SK-N-SH treated with all-trans-retinoic acid at 6 μM for 48 hours (cell line): Measurements from ENCODE around the gene CMIP.

Source experiments
- ATAC-seq: fragments of 200-7000 bp; cut with Tn5 transposase; 3 replicates; pipeline ENCODE4 v1.9.1; 2020; ENCODE audit warnings: mild to moderate bottlenecking, moderate library complexity
- ARNTL ChIP-seq: fragments of 450-650 bp; formaldehyde crosslinking; IDR thresholded peaks from 2 replicates; pipeline ENCODE4 v1.5.0; 2020; ENCODE audit warnings: low read depth, mild to moderate bottlenecking, moderate library complexity, borderline replicate concordance
- BACH2 ChIP-seq: fragments of 250-450 bp; sonication (Bioruptor Pico); IDR thresholded peaks from 2 replicates; pipeline ENCODE4 v1.9.0; 2021; ENCODE audit warnings: mild to moderate bottlenecking, borderline replicate concordance
- CSDC2 ChIP-seq: fragments of 250-450 bp; sonication (Bioruptor Pico); IDR thresholded peaks from 2 replicates; pipeline ENCODE4 v1.5.0; 2020; ENCODE audit warnings: mild to moderate bottlenecking, moderate library complexity
- ESRRG ChIP-seq: fragments of 250-450 bp; sonication (Bioruptor Pico); IDR thresholded peaks from 2 replicates; pipeline ENCODE4 v1.6.1; 2021; ENCODE audit warnings: mild to moderate bottlenecking
- GLIS3 ChIP-seq: fragments of 250-450 bp; sonication (Bioruptor Pico); IDR thresholded peaks from 2 replicates; pipeline ENCODE4 v1.5.0; 2020; ENCODE audit warnings: mild to moderate bottlenecking, moderate library complexity
- ISL1 ChIP-seq: fragments of 250-450 bp; sonication (Bioruptor Pico); IDR thresholded peaks from 2 replicates; pipeline ENCODE4 v2.1.2; 2022; ENCODE audit warnings: mild to moderate bottlenecking, moderate library complexity
- OSR1 ChIP-seq: fragments of 250-450 bp; sonication (Bioruptor Pico); IDR thresholded peaks from 2 replicates; pipeline ENCODE4 v1.8.0; 2022; ENCODE audit warnings: moderate library complexity, mild to moderate bottlenecking, inconsistent platforms
- PPARA ChIP-seq: fragments of 250-450 bp; sonication (Bioruptor Pico); IDR thresholded peaks from 2 replicates; pipeline ENCODE4 v1.5.0; 2020; ENCODE audit warnings: mild to moderate bottlenecking, borderline replicate concordance
- RARB ChIP-seq: fragments of 250-450 bp; sonication (Bioruptor Pico); IDR thresholded peaks from 2 replicates; pipeline ENCODE4 v1.8.0; 2021; ENCODE audit warnings: mild to moderate bottlenecking, moderate library complexity
- SNAI2 ChIP-seq: fragments of 250-450 bp; sonication (Bioruptor Pico); IDR thresholded peaks from 2 replicates; pipeline ENCODE4 v1.5.0; 2020; ENCODE audit warnings: mild to moderate bottlenecking, moderate library complexity
- TCF4 ChIP-seq: fragments of 250-450 bp; sonication (Bioruptor Pico); IDR thresholded peaks from 2 replicates; pipeline ENCODE4 v1.8.0; 2021; ENCODE audit warnings: mild to moderate bottlenecking, moderate library complexity, borderline replicate concordance
- TOX ChIP-seq: fragments of 250-450 bp; sonication (Bioruptor Pico); IDR thresholded peaks from 2 replicates; pipeline ENCODE4 v1.8.0; 2021; ENCODE audit warnings: mild to moderate bottlenecking, moderate library complexity, borderline replicate concordance
- ZC3H10 ChIP-seq: fragments of 250-450 bp; sonication (Bioruptor Pico); IDR thresholded peaks from 2 replicates; pipeline ENCODE4 v1.5.1; 2021; ENCODE audit warnings: mild to moderate bottlenecking, moderate library complexity
- ZFP3 ChIP-seq: fragments of 250-450 bp; sonication (Bioruptor Pico); IDR thresholded peaks from 2 replicates; pipeline ENCODE4 v1.5.0; 2020; ENCODE audit warnings: mild to moderate bottlenecking, moderate library complexity
- ZNF565 ChIP-seq: fragments of 450-650 bp; formaldehyde crosslinking; conservative IDR thresholded peaks from 2 replicates; pipeline ENCODE4 v1.5.0; 2020; ENCODE audit warnings: low read depth, mild to moderate bottlenecking, moderate library complexity
- ZNF70 ChIP-seq: fragments of 450-650 bp; formaldehyde crosslinking; IDR thresholded peaks from 2 replicates; pipeline ENCODE4 v1.5.0; 2020; ENCODE audit warnings: mild to moderate bottlenecking, moderate library complexity
- ZNF8 ChIP-seq: fragments of 450-650 bp; formaldehyde crosslinking; IDR thresholded peaks from 2 replicates; pipeline ENCODE4 v1.5.0; 2020; ENCODE audit warnings: mild to moderate bottlenecking, moderate library complexity
- TF ChIP-seq, protein P1 (sequence below): fragments of 250-450 bp; sonication (Bioruptor Pico); IDR thresholded peaks from 2 replicates; pipeline ENCODE4 v1.8.0; 2021; ENCODE audit warnings: low read depth, mild to moderate bottlenecking, moderate library complexity, borderline replicate concordance
- TF ChIP-seq, protein P2 (sequence below): fragments of 250-450 bp; sonication (Bioruptor Pico); IDR thresholded peaks from 2 replicates; pipeline ENCODE4 v1.5.1; 2021; ENCODE audit warnings: mild to moderate bottlenecking, moderate library complexity
- TF ChIP-seq, protein P3 (sequence below): fragments of 250-450 bp; sonication (Bioruptor Pico); IDR thresholded peaks from 2 replicates; pipeline ENCODE4 v1.5.1; 2020; ENCODE audit warnings: low read depth, mild to moderate bottlenecking, moderate library complexity

CMIP gene

DNA sequence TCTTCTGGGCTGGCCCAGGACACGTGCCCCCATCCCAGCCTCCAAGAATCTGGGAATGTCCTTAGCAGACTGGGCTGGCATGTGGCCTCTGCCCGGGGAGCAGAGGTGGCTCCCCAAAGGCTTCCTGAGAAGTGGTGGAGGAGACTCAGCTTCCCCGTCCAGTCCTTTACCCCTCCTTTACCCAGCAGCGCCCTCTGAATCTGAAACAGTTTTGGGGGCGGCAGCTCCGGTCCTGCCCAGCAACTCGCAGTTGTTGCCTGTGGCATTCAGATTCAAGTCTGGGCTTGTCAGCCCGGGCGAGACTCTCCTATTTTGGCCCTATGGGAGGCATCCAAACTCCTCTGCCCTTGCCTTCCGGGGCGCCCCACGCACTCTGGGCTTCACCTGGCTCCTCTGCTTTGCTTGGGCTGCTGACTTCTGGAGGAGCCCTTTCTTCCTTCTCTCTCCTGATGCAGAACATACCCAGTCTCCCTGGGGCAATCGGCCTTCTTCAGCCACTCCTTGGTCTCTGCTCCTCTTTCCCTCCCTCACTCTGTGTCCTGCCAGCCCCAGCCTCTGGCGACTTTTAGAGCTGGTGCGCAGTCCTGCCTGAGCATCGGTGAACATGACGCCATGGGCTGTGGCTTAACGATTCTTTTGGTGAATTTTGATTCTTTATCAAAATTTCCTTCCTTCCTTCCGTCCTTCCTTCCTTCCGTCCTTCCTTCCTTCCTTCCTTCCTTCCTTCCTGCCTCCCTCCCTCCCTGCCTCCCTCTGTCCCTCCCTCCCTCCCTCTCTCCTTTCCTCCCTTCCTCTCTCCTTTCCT, 55.2 kb downstream of the CMIP start:
- ATAC-seq = peak; percentile 20; the same call in 1 of the 3 replicates
- no peak for TF ChIP-seq TOX (CRISPR knock-in tag)
- no peak for TF ChIP-seq RARB
- TF ChIP-seq CSDC2 (CRISPR knock-in tag) = no peak
- TF ChIP-seq, protein P1, sequence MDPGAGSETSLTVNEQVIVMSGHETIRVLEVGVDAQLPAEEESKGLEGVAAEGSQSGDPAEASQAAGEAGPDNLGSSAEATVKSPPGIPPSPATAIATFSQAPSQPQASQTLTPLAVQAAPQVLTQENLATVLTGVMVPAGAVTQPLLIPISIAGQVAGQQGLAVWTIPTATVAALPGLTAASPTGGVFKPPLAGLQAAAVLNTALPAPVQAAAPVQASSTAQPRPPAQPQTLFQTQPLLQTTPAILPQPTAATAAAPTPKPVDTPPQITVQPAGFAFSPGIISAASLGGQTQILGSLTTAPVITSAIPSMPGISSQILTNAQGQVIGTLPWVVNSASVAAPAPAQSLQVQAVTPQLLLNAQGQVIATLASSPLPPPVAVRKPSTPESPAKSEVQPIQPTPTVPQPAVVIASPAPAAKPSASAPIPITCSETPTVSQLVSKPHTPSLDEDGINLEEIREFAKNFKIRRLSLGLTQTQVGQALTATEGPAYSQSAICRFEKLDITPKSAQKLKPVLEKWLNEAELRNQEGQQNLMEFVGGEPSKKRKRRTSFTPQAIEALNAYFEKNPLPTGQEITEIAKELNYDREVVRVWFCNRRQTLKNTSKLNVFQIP (CRISPR knock-in tag) = no peak
- no peak for TF ChIP-seq ZNF70 (CRISPR knock-in tag)
- TF ChIP-seq BACH2 (CRISPR knock-in tag) = no peak

DNA sequence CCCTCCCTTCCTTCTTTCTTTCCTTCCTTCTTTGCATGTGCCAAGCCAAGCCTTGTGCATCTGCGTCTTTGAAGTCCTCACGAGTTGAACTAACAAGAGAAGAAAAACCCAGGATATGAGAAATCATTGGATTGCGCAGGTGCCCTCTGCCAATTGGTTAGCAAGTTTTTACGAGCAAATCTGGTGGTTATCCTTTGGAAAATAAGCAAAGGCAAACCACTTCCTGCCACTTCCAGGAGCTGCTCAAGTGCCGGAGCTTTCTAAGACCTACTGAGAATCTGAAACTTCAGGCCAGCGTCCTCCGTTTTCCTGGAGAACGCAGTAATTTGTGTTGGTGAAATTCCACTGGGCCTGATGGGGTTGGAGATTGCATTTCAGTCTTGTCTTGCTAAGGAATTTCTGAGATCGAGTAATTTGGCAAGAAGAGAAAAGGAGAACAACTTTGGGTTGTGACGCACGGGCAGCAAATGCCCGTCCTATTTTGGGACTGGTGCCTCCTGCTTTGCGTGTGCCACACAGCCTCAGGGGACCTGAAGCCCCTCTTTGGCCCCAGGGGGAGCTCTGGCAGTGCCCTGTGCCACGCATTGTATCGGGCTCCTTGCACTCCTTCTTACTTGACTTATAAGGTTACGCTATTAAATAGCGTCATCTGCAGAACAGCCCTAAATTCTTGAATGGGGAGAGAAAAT, 56.4 kb downstream of the CMIP start:
- no peak for ATAC-seq
- TF ChIP-seq ESRRG (CRISPR knock-in tag) (no peak), ZNF565 (CRISPR knock-in tag) (no peak), ARNTL (no peak), ZC3H10 (CRISPR knock-in tag) (no peak), TCF4 (CRISPR knock-in tag) (no peak), SNAI2 (CRISPR knock-in tag) (no peak), CSDC2 (CRISPR knock-in tag) (no peak), TOX (CRISPR knock-in tag) (no peak)
- TF ChIP-seq, protein P1 (CRISPR knock-in tag) = no peak
- TF ChIP-seq, protein P2, sequence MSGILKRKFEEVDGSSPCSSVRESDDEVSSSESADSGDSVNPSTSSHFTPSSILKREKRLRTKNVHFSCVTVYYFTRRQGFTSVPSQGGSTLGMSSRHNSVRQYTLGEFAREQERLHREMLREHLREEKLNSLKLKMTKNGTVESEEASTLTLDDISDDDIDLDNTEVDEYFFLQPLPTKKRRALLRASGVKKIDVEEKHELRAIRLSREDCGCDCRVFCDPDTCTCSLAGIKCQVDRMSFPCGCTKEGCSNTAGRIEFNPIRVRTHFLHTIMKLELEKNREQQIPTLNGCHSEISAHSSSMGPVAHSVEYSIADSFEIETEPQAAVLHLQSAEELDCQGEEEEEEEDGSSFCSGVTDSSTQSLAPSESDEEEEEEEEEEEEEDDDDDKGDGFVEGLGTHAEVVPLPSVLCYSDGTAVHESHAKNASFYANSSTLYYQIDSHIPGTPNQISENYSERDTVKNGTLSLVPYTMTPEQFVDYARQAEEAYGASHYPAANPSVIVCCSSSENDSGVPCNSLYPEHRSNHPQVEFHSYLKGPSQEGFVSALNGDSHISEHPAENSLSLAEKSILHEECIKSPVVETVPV (CRISPR knock-in tag) = no peak
- TF ChIP-seq, all 23 proteins: peak for 0

DNA sequence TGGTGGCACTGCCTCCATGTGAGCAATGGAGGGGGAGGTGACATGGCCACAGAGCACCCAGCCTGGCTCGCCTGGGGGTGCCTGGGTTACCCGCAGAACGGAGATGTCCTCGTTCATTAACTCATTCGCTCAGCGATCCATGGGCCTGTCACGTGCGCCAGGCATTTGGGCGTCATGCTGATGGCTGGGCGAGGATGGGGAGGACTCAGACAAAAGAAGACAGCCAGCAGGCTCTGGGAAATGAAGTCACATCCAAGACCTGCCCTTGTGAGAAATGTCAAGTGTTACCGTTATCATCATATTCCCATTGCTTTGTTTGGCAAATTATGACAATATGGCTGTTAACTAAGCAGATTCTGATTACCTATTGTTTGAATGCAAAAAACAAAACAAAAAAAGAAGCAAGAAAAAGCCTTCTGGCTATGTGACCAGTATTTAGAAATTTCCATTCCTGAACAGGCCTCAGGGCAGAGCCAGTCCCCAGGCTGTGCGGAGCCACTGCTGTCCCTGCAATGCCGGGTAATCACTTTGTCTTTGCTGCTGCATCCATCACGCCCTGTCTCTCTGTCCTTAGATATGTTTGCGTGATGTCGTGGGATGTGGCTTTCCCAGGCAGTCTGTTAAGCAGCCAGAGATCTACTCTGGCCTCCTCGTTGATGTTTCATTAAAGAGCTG, 57.9 kb downstream of the CMIP start:
- no peak for TF ChIP-seq PPARA (CRISPR knock-in tag)
- no peak for TF ChIP-seq ESRRG (CRISPR knock-in tag)
- TF ChIP-seq, protein P2 (CRISPR knock-in tag) = no peak
- TF ChIP-seq RARB = no peak
- no peak for TF ChIP-seq OSR1 (CRISPR knock-in tag)
- no peak for TF ChIP-seq ZFP3
- no peak for TF ChIP-seq ISL1
- TF ChIP-seq SNAI2 (CRISPR knock-in tag) = no peak
- TF ChIP-seq, protein P3, sequence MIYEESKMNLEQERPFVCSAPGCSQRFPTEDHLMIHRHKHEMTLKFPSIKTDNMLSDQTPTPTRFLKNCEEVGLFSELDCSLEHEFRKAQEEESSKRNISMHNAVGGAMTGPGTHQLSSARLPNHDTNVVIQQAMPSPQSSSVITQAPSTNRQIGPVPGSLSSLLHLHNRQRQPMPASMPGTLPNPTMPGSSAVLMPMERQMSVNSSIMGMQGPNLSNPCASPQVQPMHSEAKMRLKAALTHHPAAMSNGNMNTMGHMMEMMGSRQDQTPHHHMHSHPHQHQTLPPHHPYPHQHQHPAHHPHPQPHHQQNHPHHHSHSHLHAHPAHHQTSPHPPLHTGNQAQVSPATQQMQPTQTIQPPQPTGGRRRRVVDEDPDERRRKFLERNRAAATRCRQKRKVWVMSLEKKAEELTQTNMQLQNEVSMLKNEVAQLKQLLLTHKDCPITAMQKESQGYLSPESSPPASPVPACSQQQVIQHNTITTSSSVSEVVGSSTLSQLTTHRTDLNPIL = no peak
- no peak for TF ChIP-seq BACH2 (CRISPR knock-in tag)
- TF ChIP-seq, protein P1 (CRISPR knock-in tag) = no peak
- TF ChIP-seq ZNF8 = no peak
- TF ChIP-seq GLIS3 = no peak
- TF ChIP-seq, all 23 proteins: peak for 0
- no peak for ATAC-seq
